HG03354 (cell line): ENCODE results near the gene UQCRC2.
"Not testable (repeated sequence)": the region's sequence is repeated elsewhere in the genome, so short reads cannot be mapped to it uniquely, and the experiment has no call there.

Source experiments
- ATAC-seq: cut with Tn5 transposase; IDR thresholded peaks from one replicate; pipeline ENCODE4 v1.9.1; 2021; ENCODE audit warnings: mild to moderate bottlenecking; ENCODE audit not compliant: unreplicated experiment, poor library complexity, severe bottlenecking

The UQCRC2 gene

GRCh38 chr16:21973945-21974344 lies 20.8 kb downstream of the UQCRC2 start:
- ATAC-seq = no peak

GRCh38 chr16:21980032-21980431 lies 26.9 kb downstream of the UQCRC2 start:
- ATAC-seq = no peak

DNA sequence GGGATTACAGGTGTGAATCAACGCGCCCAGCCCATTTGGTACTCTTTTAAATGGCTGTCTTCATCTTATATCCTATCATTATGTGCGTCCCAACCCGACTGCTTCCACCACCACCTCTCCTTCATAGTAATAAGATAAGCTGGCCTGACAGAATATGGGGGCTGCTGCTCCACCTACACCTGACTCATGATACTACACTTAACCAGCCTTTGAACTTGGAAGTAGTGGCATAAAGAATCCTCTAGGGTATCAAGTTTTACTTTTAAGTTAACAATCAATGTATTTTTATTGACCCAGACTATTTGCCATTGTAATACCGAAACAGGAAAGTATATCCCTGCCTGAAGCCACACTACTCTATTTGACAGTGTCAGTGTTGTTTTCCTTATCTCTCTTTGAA lies 28.9 kb downstream of the UQCRC2 start:
- ATAC-seq = no peak

DNA sequence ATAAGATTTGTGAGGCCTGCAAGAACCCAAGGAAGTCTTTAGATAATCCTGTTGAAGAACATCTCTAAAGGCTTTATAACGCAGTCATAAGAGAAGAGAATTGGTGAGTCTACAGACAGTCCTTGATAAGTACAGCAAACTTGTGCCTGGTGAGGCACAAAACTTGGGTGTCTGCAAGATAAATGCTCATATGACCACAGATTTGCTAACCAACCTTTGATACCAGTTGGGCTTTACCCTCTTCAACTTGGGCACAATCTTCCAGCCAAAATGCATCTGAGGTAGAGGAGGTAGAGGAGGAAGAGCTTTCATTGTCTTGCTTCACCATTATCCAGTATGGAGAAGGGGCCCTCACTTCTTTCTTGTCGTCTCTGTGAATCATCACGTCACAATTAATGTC lies 30.9 kb downstream of the UQCRC2 start:
- ATAC-seq = no peak

- no peak for ATAC-seq
Observed at GRCh38 chr16:21985524-21985923, 32.4 kb downstream of the UQCRC2 start.

DNA sequence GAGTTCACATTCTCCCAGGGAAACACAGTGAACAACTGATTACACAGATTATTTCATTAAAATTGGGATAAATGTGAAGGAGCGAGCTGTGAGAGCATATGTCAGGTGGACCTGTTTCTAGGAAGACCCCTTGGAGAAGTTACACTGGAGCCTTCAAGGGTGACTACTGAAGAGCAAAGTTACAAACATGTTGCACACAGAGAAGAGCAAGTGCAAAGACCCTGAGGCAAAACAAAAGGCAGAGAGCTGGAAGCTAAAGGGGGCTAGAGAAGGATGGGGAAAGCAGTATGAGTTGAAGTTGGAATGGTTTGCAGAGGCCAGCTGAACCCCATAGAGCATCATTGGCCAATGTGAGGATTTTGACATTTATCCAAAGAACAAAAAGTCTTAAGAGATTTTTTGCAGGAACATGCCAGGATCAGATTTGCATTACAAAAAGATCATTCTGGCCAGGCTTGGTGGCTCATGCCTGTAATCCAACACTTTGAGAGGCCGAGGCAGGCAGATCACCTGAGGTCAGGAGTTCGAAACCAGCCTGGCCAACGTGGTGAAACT lies 33.6 kb downstream of the UQCRC2 start:
- ATAC-seq = no peak

GRCh38 chr16:21987498-21987897 lies 34.3 kb downstream of the UQCRC2 start:
- no peak for ATAC-seq

GRCh38 chr16:21989133-21989532 lies 36.0 kb downstream of the UQCRC2 start:
- ATAC-seq = no peak

- no peak for ATAC-seq
Observed at GRCh38 chr16:21989751-21990150, 36.6 kb downstream of the UQCRC2 start.

DNA sequence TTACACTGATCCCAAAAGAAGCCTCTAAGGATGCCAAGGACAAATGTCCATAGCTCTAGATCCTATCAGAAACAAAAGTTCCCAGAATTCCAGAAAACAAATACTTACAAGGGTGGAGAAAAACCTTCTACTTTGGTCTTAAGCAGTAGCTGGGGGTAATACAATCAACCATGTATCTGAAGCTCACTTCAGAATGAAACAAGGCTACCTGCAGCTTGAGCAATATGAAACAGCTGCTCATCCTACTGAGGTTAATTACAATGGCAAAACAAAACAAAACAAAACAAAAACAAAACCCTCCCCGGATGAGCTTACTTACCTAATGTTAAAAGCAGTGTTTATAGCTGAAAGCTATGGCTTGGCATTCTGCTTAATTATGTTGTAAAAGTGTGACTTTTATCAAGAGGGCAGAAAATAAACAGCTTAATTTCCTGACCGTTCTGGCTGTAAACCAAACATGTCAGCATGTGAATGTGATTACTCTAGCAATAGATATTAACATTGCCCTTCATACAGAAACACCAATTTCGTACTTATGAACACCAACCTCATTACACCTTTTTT lies 37.3 kb downstream of the UQCRC2 start:
- ATAC-seq = no peak

DNA sequence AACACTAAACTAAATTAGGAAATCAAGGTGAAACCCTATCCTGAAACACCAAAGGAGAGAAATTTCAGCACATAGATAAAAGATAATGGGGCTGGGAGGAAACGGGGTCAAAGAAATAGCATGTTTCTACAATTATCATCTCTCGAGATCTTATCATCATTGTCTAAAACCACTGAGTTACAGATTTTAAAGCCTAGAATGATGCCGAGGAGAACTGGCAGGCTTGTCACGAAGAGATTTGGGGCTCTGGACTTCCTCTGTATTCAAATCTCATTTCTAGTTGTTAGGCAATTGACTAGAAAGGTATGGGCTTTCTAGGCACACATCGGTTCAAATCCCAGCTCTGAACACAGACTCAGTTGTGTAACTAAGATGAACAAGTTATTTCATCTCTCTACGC lies 38.5 kb downstream of the UQCRC2 start:
- no peak for ATAC-seq

GRCh38 chr16:21994856-21995465 lies 41.8 kb downstream of the UQCRC2 start:
- ATAC-seq = no peak

DNA sequence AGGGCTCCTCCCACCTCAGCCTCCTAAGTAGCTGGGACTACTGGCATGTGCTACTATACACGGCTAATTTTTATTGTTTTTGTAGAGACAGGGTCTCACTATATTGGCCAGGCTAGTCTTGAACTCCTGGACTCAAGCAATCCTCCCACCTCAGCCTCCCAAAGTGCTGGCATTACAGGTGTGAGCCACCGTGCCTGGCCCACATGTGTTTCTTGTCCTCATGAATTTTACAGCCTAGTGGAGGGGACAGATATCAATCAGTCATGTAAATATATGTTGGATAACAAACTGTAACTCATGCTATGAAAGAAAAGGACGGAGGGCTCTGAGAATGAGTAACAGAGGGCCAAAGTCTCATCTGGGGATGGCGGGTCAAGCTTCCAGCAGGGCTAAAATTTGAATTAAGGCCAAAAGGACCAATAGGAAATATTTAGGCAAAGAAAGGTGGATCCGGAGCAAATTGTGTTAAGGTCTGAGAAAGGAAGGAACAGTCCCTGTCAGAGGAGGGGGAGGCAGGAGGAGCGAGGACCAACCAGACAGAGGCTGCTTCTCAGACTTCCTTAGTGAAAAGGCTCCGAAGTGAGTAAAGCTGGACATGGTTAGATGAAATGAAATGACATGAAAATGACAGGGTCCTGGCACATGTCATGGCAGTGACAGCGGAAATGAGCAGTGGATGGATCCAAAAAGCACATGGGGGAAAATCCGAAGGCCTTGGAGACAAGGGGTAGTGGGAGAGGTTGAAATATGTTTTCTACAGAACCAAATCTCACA lies 43.9 kb downstream of the UQCRC2 start:
- no peak for ATAC-seq

DNA sequence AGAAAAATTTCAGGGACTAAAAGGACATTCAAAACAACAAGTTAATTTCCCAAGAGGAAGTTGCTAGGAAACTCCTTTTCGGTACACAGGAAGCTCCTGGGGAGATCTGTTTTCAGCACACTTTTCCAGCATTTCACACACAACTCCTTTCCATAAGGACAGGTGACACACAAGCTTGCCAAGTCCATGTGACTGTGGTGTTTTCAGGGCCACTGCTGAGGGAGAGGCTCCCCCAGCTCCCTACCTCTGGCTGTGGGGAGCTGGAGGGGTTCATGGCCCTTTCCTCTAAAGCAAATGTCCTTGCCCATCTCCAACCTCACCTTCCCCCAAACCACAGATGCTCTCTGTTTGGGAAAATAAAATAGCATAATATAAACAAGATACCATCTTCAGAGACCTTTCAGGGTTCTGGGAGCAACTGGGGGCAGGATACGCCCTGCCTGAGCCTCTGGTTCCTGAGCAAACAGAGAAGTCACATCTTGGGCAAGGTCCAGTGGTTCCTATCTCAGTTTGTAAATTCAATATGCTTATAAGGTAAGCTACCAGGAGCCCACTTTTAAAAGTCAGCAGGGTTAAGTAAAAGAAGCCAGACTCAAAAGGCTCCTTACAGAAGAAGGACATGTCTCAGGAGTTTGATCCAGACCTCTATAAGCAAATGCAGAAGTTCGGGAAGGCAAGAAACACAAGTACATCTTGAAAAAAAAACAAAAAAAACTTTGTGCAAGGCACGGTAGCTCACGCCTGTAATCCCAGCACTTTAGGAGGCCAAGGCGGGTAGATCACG lies 44.7 kb downstream of the UQCRC2 start:
- no peak for ATAC-seq

DNA sequence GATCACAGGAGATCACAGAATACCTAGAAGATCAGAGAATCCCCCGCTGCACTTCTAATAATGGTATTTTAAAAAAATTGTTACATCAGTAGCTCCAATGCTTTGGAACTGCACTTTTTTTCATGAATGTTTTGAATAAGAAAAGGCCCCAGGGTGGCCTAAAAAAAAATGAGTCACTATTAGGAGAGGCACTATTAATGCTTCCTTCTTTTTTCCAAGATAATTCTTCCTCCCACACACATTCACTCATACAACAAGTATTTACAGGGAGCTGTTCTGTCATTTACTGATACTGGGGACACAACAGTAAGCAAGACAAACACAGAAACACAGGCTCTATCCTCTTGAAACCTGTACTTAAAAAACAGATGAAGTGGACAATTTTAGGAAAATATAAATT lies 48.4 kb downstream of the UQCRC2 start:
- ATAC-seq = no peak

- not testable (repeated sequence) for ATAC-seq
Observed at GRCh38 chr16:22002047-22002446, 48.9 kb downstream of the UQCRC2 start.

GRCh38 chr16:22003195-22003594 lies 50.0 kb downstream of the UQCRC2 start:
- no peak for ATAC-seq

GRCh38 chr16:22004341-22004740 lies 51.2 kb downstream of the UQCRC2 start:
- no peak for ATAC-seq

- no peak for ATAC-seq
Observed at GRCh38 chr16:22005746-22006145, 52.6 kb downstream of the UQCRC2 start.

GRCh38 chr16:22006636-22007035 lies 53.5 kb downstream of the UQCRC2 start:
- ATAC-seq = no peak
